ENCODE measurements around the gene CD68. TPM values are rescaled to one million over a fixed set of nuclear protein-coding genes. Genes with fewer than 3 reads are reported as not detected.

Gene CD68
- total RNA-seq, 1 experiment from 2014 or later: 30.2 TPM

GRCh38 chr17:7626956-7627249 lies 47.5 kb downstream of the CD68 start:
- Histone ChIP-seq H3K9me3 (ENCODE audit: low read length) (no peaks in the 10 kb centered on the region), H3K4me1 (ENCODE audit: insufficient read depth, low read length) (no peaks in the 10 kb centered on the region), H3K4me3 (ENCODE audit: low read length) (peak overlapping the region; percentile 91), H3F3A (ENCODE audit: low read length, unreplicated experiment) (no peaks in the 10 kb centered on the region), H3K9me2 (replicated peaks; ENCODE audit: low read length) (no peaks in the 10 kb centered on the region), H3K27ac (ENCODE audit: low read length) (no peak overlapping the region), H3K27me3 (ENCODE audit: low read length) (no peaks in the 10 kb centered on the region), H3K4me2 (ENCODE audit: low read length) (peak overlapping the region; percentile 86), H2AFZ (ENCODE audit: low read length) (peak overlapping the region; percentile 87), H3K36me3 (ENCODE audit: low read depth, low read length) (no peaks in the 10 kb centered on the region), H3K9ac (ENCODE audit: low read length) (peak overlapping the region; percentile 84), H4K20me1 (ENCODE audit: low read length) (no peaks in the 10 kb centered on the region), H3K79me2 (ENCODE audit: low read length) (peaks cover 13% of the 10 kb centered on the region)
- BruUV-seq (replicated peaks): TSS peak; percentile 80
- POLR2A ChIA-PET (ENCODE audit: unreplicated experiment): interaction anchor here (0.5 kb wide), 1 partner anchor 12 kb away, joined by 4 read pairs; no protein-coding TSS in a partner anchor
- CTCF ChIA-PET: interaction anchor here (1.1 kb wide), 1 partner anchor 60 kb away, joined by 3 read pairs; the partner anchor contains the start of gene TP53
- intact Hi-C loops (cut with micrococcal nuclease): no loop called here
- no peak for DNase-seq
- ATAC-seq: no peak; the same call in 1 of the 2 replicates
- TF ChIP-seq EZH2 (IDR thresholded peaks at IDR 0.05; ENCODE audit: low read length, unreplicated experiment) (no peak), EZH2phosphoT487 (IDR thresholded peaks at IDR 0.05; ENCODE audit: borderline replicate concordance, low read length) (no peak)
- TF ChIP-seq, protein P1, sequence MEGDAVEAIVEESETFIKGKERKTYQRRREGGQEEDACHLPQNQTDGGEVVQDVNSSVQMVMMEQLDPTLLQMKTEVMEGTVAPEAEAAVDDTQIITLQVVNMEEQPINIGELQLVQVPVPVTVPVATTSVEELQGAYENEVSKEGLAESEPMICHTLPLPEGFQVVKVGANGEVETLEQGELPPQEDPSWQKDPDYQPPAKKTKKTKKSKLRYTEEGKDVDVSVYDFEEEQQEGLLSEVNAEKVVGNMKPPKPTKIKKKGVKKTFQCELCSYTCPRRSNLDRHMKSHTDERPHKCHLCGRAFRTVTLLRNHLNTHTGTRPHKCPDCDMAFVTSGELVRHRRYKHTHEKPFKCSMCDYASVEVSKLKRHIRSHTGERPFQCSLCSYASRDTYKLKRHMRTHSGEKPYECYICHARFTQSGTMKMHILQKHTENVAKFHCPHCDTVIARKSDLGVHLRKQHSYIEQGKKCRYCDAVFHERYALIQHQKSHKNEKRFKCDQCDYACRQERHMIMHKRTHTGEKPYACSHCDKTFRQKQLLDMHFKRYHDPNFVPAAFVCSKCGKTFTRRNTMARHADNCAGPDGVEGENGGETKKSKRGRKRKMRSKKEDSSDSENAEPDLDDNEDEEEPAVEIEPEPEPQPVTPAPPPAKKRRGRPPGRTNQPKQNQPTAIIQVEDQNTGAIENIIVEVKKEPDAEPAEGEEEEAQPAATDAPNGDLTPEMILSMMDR (conservative IDR thresholded peaks at IDR 0.05; ENCODE audit: low read depth, low read length): no peak

DNA sequence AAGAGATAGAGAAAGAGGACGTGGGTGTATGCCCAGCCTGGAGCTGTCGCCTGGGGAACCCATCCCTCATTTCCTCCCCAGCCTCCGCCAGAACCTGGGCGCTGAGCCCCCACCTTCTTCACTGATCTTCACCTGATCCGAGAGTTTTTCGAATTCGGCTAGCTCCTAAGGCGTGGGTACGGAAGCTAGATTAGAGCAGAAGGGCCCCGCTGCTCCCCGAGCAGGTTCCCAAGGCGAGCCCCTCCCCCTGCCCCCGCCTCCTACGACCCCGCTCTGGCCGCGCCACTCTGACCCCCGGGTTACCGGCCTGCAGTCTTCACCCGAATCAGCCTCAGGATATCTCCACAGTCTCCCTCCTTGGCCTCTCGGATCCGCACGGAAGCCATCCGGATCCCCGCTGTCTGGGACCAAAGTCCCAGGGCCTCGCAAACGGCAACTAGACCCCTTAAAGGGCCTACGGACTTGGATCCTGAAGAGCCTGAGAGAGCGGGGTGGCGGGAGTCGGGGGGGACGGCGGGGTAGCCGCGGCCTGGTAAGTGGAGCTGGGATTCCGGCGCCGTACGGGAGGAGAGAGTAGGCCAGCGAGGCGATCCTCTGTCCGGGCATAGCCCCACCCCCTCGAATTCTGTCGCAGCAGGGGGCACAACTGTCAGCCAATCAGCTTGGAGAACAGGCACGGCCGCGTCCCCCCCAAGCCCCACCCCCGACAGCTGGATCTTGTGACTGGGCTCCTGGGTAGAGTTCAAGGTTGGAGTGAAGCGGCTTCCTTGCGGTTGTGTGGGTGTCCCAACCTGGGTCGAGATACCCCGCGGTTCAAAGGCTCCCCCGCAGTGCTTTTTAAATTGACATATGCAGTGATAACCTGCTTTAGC lies 48.0 kb downstream of the CD68 start, which contains the start of gene SAT2:
Gene SAT2 (minus strand): TSS at position 572 of the 872 bp plus-strand sequence. CDS start 186 bp downstream, at position 386.
- Histone ChIP-seq H3K4me1 (ENCODE audit: insufficient read depth, low read length) (no peaks in the 10 kb centered on the region), H4K20me1 (ENCODE audit: low read length) (no peaks in the 10 kb centered on the region), H3K9me3 (ENCODE audit: low read length) (no peaks in the 10 kb centered on the region), H3K79me2 (ENCODE audit: low read length) (peaks cover 13% of the 10 kb centered on the region), H3K4me2 (ENCODE audit: low read length) (peak within 1 kb of the TSS; percentile 86), H3K27me3 (ENCODE audit: low read length) (no peaks in the 10 kb centered on the region), H3K4me3 (ENCODE audit: low read length) (peak within 1 kb of the TSS; percentile 91), H3F3A (ENCODE audit: low read length, unreplicated experiment) (no peaks in the 10 kb centered on the region), H3K36me3 (ENCODE audit: low read depth, low read length) (no peaks in the 10 kb centered on the region), H3K9ac (ENCODE audit: low read length) (peak within 1 kb of the TSS; percentile 84), H3K27ac (ENCODE audit: low read length) (no peak within 1 kb of the TSS), H2AFZ (ENCODE audit: low read length) (peak within 1 kb of the TSS; percentile 87), H3K9me2 (replicated peaks; ENCODE audit: low read length) (no peaks in the 10 kb centered on the region)
- TF ChIP-seq, protein P1 (conservative IDR thresholded peaks at IDR 0.05; ENCODE audit: low read depth, low read length): no peak
- no peak for TF ChIP-seq EZH2 (IDR thresholded peaks at IDR 0.05; ENCODE audit: low read length, unreplicated experiment)
- TF ChIP-seq EZH2phosphoT487 (IDR thresholded peaks at IDR 0.05; ENCODE audit: borderline replicate concordance, low read length): no peak
- ATAC-seq: peak; percentile 98
- ChIA-PET POLR2A (ENCODE audit: unreplicated experiment) (interaction anchor here (0.5 to 1.1 kb wide), 6 partner anchors 13 to 466 kb away, joined by 3 to 6 read pairs (median 4); partner anchors contain the start of genes FXR2 and TP53), CTCF (interaction anchor here (0.6 to 1.1 kb wide), 4 partner anchors 18 to 67 kb away, joined by 3 to 5 read pairs (median 4); partner anchors contain the start of genes ATP1B2 and TP53)
- intact Hi-C loops (cut with micrococcal nuclease): no loop called here
- BruUV-seq (replicated peaks): no TSS peak
- peak; percentile 84 for DNase-seq
